Measurements from ENCODE around the gene FRMD5.

- TF ChIP-seq RAD21 (conservative IDR thresholded peaks at IDR 0.05 in 1 of 2, IDR thresholded peaks at IDR 0.05 in 1 of 2), result no peak
- no peak for TF ChIP-seq REST (IDR thresholded peaks at IDR 0.05)
- TF ChIP-seq, protein P1, sequence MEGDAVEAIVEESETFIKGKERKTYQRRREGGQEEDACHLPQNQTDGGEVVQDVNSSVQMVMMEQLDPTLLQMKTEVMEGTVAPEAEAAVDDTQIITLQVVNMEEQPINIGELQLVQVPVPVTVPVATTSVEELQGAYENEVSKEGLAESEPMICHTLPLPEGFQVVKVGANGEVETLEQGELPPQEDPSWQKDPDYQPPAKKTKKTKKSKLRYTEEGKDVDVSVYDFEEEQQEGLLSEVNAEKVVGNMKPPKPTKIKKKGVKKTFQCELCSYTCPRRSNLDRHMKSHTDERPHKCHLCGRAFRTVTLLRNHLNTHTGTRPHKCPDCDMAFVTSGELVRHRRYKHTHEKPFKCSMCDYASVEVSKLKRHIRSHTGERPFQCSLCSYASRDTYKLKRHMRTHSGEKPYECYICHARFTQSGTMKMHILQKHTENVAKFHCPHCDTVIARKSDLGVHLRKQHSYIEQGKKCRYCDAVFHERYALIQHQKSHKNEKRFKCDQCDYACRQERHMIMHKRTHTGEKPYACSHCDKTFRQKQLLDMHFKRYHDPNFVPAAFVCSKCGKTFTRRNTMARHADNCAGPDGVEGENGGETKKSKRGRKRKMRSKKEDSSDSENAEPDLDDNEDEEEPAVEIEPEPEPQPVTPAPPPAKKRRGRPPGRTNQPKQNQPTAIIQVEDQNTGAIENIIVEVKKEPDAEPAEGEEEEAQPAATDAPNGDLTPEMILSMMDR (IDR thresholded peaks at IDR 0.05), result no peak
- TF ChIP-seq POLR2A (IDR thresholded peaks at IDR 0.05; ENCODE audit: low read length), result no peak
- TF ChIP-seq SMC3 (IDR thresholded peaks at IDR 0.05), result no peak
- no peak for TF ChIP-seq RNF2 (IDR thresholded peaks at IDR 0.05; ENCODE audit: borderline replicate concordance, low read depth)
- TF ChIP-seq, protein P2, sequence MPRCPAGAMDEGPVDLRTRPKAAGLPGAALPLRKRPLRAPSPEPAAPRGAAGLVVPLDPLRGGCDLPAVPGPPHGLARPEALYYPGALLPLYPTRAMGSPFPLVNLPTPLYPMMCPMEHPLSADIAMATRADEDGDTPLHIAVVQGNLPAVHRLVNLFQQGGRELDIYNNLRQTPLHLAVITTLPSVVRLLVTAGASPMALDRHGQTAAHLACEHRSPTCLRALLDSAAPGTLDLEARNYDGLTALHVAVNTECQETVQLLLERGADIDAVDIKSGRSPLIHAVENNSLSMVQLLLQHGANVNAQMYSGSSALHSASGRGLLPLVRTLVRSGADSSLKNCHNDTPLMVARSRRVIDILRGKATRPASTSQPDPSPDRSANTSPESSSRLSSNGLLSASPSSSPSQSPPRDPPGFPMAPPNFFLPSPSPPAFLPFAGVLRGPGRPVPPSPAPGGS (IDR thresholded peaks at IDR 0.05), result no peak
- no peak for TF ChIP-seq EP300 (IDR thresholded peaks at IDR 0.05)
- no peak for TF ChIP-seq HDAC2 (IDR thresholded peaks at IDR 0.05)
- no peak for TF ChIP-seq POLR2AphosphoS2 (conservative IDR thresholded peaks at IDR 0.05; ENCODE audit: low read length)
- TF ChIP-seq CHD4 (IDR thresholded peaks at IDR 0.05; ENCODE audit: borderline replicate concordance), result no peak
Measured at GRCh38 chr15:44068347-44068746, 126.7 kb downstream of the FRMD5 start.
